GM23338 (cell line): ENCODE results near the gene ITPR3. TPM values are rescaled to one million over a fixed set of nuclear protein-coding genes. Genes with fewer than 3 reads are reported as not detected.

Source experiments
- ATAC-seq: fragments of 200-7000 bp; cut with Tn5 transposase; 3 replicates; pipeline ENCODE4 v1.9.1; 2020
- DNase-seq: peaks from one replicate; pipeline ENCODE4 v3.0.0-alpha.2; 2015; ENCODE audit warnings: low spot score
- H2AFZ ChIP-seq: fragments of 200-600 bp; sonication (generic); 2 replicates; pipeline ENCODE4 v1.8.0; 2016; ENCODE audit warnings: antibody characterized with exemption, mild to moderate bottlenecking, moderate library complexity
- H3F3A ChIP-seq: fragments of 200-600 bp; sonication (generic); replicated peaks from 2 replicates; pipeline ENCODE4 v1.8.0; 2017; ENCODE audit warnings: antibody characterized with exemption, mixed run types, low read depth
- H3K27ac ChIP-seq: fragments of 200-600 bp; sonication (generic); 2 replicates; pipeline ENCODE4 v1.6.1; 2016; ENCODE audit warnings: low read depth
- H3K27me3 ChIP-seq: fragments of 200-600 bp; sonication (generic); 2 replicates; pipeline ENCODE4 v1.8.0; 2016; ENCODE audit warnings: mild to moderate bottlenecking, mixed run types, moderate library complexity; ENCODE audit not compliant: insufficient read depth
- H3K36me3 ChIP-seq: fragments of 200-600 bp; sonication (generic); 2 replicates; pipeline ENCODE4 v1.8.0; 2016; ENCODE audit warnings: mild to moderate bottlenecking; ENCODE audit not compliant: insufficient read depth
- H3K4me1 ChIP-seq: fragments of 200-600 bp; sonication (generic); 2 replicates; pipeline ENCODE4 v1.8.0; 2016; ENCODE audit warnings: mild to moderate bottlenecking, moderate library complexity; ENCODE audit not compliant: insufficient read depth
- H3K4me2 ChIP-seq: fragments of 200-600 bp; sonication (generic); 2 replicates; pipeline ENCODE4 v1.7.1; 2017; ENCODE audit warnings: mixed run types
- H3K4me3 ChIP-seq: fragments of 200-600 bp; sonication (generic); 2 replicates; pipeline ENCODE4 v1.6.1; 2016; ENCODE audit warnings: mixed run types
- H3K79me2 ChIP-seq: fragments of 200-600 bp; sonication (generic); replicated peaks from 2 replicates; pipeline ENCODE4 v1.8.0; 2017; ENCODE audit warnings: mild to moderate bottlenecking; ENCODE audit not compliant: insufficient read depth
- H3K9me2 ChIP-seq: fragments of 200-600 bp; sonication (generic); 2 replicates; pipeline ENCODE4 v1.8.0; 2017; ENCODE audit not compliant: insufficient read depth
- H4K20me1 ChIP-seq: fragments of 200-600 bp; sonication (generic); replicated peaks from 2 replicates; pipeline ENCODE4 v1.8.0; 2017; ENCODE audit warnings: mild to moderate bottlenecking; ENCODE audit not compliant: insufficient read depth
- H3K27ac Mint-ChIP-seq: 2 replicates; pipeline ENCODE4 v1.8.0; 2020; ENCODE audit warnings: inconsistent platforms, mild to moderate bottlenecking, moderate library complexity, mixed read lengths
- H3K27me3 Mint-ChIP-seq: 3 replicates; pipeline ENCODE4 v1.8.0; 2022; ENCODE audit warnings: low read depth, mild to moderate bottlenecking, moderate library complexity, mixed read lengths, inconsistent platforms; ENCODE audit not compliant: insufficient read depth, poor library complexity
- H3K36me3 Mint-ChIP-seq: 3 replicates; pipeline ENCODE4 v1.8.0; 2021; ENCODE audit warnings: low read depth, mild to moderate bottlenecking, inconsistent platforms, moderate library complexity, mixed read lengths
- H3K4me1 Mint-ChIP-seq: 3 replicates; pipeline ENCODE4 v1.8.0; 2020; ENCODE audit warnings: mild to moderate bottlenecking, inconsistent platforms, mixed read lengths
- H3K4me3 Mint-ChIP-seq: 3 replicates; pipeline ENCODE4 v1.8.0; 2021; ENCODE audit warnings: moderate library complexity, mild to moderate bottlenecking, inconsistent platforms, mixed read lengths
- H3K9me3 Mint-ChIP-seq: 3 replicates; pipeline ENCODE4 v1.8.0; 2020; ENCODE audit warnings: moderate library complexity, mild to moderate bottlenecking, inconsistent platforms, mixed read lengths
- CREB1 ChIP-seq: fragments of 250-450 bp; sonication (Bioruptor Pico); IDR thresholded peaks from 2 replicates; pipeline ENCODE4 v1.5.0; 2020; ENCODE audit warnings: low read depth, mild to moderate bottlenecking, moderate library complexity
- EZH2 ChIP-seq: fragments of 200-600 bp; sonication (generic); IDR thresholded peaks from one replicate; pipeline ENCODE4 v1.8.0; 2017; ENCODE audit warnings: antibody characterized with exemption, mild to moderate bottlenecking, low read depth; ENCODE audit not compliant: unreplicated experiment
- EZH2phosphoT487 ChIP-seq: fragments of 200-600 bp; sonication (generic); IDR thresholded peaks from one replicate; pipeline ENCODE4 v1.8.1; 2018; ENCODE audit warnings: antibody characterized with exemption; ENCODE audit not compliant: unreplicated experiment
- JUNB ChIP-seq: IDR thresholded peaks from one replicate; pipeline ENCODE4 v1.6.1; 2016; ENCODE audit warnings: antibody characterized with exemption; ENCODE audit not compliant: unreplicated experiment
- NANOG ChIP-seq: IDR thresholded peaks from 2 replicates; pipeline ENCODE4 v1.6.1; 2016; ENCODE audit warnings: antibody characterized with exemption, borderline replicate concordance
- POLR2AphosphoS5 ChIP-seq: IDR thresholded peaks from 2 replicates; pipeline ENCODE4 v1.6.1; 2016; ENCODE audit warnings: antibody characterized with exemption, low read depth
- STAT1 ChIP-seq: IDR thresholded peaks from one replicate; pipeline ENCODE4 v1.6.1; 2016; ENCODE audit warnings: antibody characterized with exemption; ENCODE audit not compliant: unreplicated experiment
- ZNF114 ChIP-seq: fragments of 250-450 bp; sonication (Bioruptor Pico); IDR thresholded peaks from 2 replicates; pipeline ENCODE4 v1.5.0; 2020; ENCODE audit warnings: mild to moderate bottlenecking, moderate library complexity
- ZNF331 ChIP-seq: fragments of 250-450 bp; sonication (Bioruptor Pico); IDR thresholded peaks from 2 replicates; pipeline ENCODE4 v1.5.0; 2020; ENCODE audit warnings: low read depth, mild to moderate bottlenecking, moderate library complexity
- polyA plus RNA-seq: library from polyadenylated mRNA; unstranded; fragments of >200 nt; fragmentation: Nextera tagmentation; extraction: Ambion mirVana; gene quantifications from 2 replicates; pipeline ENCODE4 v1.2.1, GENCODE V29; 2016
- total RNA-seq: library from RNA; depleted of rRNA; stranded (reverse); fragments of >200 nt; shearing (Covaris generic); gene quantifications from 2 replicates; pipeline ENCODE4 v1.2.3, GENCODE V29; 2014
- TF ChIP-seq, protein P1 (sequence below): fragments of 250-450 bp; sonication (Bioruptor Pico); IDR thresholded peaks from 2 replicates; pipeline ENCODE4 v1.5.0; 2020; ENCODE audit warnings: mild to moderate bottlenecking, moderate library complexity
- TF ChIP-seq, protein P2 (sequence below): IDR thresholded peaks from one replicate; pipeline ENCODE4 v1.6.1; 2018; ENCODE audit warnings: antibody characterized with exemption; ENCODE audit not compliant: unreplicated experiment
- TF ChIP-seq, protein P3 (sequence below): IDR thresholded peaks from 2 replicates; pipeline ENCODE4 v1.6.1; 2016; ENCODE audit warnings: antibody characterized with exemption
- TF ChIP-seq, protein P4 (sequence below), 2 experiments: fragments of 200-600 bp in 1 of 2; sonication (generic) in 1 of 2; conservative IDR thresholded peaks; 2 replicates each; pipeline versions ENCODE4 v1.5.1 to v1.6.1; 2016 to 2017; ENCODE audit warnings: antibody characterized with exemption in 2 of 2, low read depth in 2 of 2, mild to moderate bottlenecking in 2 of 2, moderate library complexity in 1 of 2

ITPR3 gene
- total and polyA plus RNA-seq, 2 experiments from 2014 or later, result 7.3 to 31.9 TPM

DNA sequence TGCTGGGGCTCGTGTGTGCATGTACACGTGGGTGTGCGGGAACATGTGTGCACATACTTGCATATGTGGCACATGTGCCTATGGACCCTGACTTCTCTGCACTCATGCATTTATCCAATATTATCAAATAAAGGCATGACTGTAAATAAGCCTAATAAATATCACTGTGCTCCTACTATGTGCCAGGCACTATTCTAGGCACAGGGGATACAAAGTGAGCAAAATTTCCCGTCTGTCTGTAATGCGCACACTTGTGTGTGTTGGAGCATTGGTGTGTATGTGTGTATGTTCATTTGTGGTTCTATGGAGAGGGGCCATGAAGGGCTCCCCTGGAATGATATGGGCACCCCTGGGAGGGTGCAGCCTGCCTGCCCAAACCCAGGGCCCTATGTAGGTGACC lies 41.9 kb downstream of the ITPR3 start:
- H3K4me1 ChIP-seq, result no peaks in the 10 kb centered on the region
- TF ChIP-seq, protein P1, sequence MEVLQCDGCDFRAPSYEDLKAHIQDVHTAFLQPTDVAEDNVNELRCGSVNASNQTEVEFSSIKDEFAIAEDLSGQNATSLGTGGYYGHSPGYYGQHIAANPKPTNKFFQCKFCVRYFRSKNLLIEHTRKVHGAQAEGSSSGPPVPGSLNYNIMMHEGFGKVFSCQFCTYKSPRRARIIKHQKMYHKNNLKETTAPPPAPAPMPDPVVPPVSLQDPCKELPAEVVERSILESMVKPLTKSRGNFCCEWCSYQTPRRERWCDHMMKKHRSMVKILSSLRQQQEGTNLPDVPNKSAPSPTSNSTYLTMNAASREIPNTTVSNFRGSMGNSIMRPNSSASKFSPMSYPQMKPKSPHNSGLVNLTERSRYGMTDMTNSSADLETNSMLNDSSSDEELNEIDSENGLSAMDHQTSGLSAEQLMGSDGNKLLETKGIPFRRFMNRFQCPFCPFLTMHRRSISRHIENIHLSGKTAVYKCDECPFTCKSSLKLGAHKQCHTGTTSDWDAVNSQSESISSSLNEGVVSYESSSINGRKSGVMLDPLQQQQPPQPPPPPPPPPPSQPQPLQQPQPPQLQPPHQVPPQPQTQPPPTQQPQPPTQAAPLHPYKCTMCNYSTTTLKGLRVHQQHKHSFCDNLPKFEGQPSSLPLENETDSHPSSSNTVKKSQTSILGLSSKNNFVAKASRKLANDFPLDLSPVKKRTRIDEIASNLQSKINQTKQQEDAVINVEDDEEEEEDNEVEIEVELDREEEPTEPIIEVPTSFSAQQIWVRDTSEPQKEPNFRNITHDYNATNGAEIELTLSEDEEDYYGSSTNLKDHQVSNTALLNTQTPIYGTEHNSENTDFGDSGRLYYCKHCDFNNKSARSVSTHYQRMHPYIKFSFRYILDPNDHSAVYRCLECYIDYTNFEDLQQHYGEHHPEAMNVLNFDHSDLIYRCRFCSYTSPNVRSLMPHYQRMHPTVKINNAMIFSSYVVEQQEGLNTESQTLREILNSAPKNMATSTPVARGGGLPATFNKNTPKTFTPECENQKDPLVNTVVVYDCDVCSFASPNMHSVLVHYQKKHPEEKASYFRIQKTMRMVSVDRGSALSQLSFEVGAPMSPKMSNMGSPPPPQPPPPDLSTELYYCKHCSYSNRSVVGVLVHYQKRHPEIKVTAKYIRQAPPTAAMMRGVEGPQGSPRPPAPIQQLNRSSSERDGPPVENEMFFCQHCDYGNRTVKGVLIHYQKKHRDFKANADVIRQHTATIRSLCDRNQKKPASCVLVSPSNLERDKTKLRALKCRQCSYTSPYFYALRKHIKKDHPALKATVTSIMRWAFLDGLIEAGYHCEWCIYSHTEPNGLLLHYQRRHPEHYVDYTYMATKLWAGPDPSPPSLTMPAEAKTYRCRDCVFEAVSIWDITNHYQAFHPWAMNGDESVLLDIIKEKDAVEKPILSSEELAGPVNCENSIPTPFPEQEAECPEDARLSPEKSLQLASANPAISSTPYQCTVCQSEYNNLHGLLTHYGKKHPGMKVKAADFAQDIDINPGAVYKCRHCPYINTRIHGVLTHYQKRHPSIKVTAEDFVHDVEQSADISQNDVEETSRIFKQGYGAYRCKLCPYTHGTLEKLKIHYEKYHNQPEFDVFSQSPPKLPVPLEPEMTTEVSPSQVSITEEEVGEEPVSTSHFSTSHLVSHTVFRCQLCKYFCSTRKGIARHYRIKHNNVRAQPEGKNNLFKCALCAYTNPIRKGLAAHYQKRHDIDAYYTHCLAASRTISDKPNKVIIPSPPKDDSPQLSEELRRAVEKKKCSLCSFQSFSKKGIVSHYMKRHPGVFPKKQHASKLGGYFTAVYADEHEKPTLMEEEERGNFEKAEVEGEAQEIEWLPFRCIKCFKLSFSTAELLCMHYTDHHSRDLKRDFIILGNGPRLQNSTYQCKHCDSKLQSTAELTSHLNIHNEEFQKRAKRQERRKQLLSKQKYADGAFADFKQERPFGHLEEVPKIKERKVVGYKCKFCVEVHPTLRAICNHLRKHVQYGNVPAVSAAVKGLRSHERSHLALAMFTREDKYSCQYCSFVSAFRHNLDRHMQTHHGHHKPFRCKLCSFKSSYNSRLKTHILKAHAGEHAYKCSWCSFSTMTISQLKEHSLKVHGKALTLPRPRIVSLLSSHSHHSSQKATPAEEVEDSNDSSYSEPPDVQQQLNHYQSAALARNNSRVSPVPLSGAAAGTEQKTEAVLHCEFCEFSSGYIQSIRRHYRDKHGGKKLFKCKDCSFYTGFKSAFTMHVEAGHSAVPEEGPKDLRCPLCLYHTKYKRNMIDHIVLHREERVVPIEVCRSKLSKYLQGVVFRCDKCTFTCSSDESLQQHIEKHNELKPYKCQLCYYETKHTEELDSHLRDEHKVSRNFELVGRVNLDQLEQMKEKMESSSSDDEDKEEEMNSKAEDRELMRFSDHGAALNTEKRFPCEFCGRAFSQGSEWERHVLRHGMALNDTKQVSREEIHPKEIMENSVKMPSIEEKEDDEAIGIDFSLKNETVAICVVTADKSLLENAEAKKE, result no peak
- TF ChIP-seq NANOG (no peak), CREB1 (CRISPR knock-in tag) (no peak), ZNF114 (CRISPR knock-in tag) (no peak), POLR2AphosphoS5 (no peak), JUNB (no peak), ZNF331 (CRISPR knock-in tag) (no peak), STAT1 (no peak), EZH2 (no peak), EZH2phosphoT487 (no peak)
- TF ChIP-seq, protein P2, sequence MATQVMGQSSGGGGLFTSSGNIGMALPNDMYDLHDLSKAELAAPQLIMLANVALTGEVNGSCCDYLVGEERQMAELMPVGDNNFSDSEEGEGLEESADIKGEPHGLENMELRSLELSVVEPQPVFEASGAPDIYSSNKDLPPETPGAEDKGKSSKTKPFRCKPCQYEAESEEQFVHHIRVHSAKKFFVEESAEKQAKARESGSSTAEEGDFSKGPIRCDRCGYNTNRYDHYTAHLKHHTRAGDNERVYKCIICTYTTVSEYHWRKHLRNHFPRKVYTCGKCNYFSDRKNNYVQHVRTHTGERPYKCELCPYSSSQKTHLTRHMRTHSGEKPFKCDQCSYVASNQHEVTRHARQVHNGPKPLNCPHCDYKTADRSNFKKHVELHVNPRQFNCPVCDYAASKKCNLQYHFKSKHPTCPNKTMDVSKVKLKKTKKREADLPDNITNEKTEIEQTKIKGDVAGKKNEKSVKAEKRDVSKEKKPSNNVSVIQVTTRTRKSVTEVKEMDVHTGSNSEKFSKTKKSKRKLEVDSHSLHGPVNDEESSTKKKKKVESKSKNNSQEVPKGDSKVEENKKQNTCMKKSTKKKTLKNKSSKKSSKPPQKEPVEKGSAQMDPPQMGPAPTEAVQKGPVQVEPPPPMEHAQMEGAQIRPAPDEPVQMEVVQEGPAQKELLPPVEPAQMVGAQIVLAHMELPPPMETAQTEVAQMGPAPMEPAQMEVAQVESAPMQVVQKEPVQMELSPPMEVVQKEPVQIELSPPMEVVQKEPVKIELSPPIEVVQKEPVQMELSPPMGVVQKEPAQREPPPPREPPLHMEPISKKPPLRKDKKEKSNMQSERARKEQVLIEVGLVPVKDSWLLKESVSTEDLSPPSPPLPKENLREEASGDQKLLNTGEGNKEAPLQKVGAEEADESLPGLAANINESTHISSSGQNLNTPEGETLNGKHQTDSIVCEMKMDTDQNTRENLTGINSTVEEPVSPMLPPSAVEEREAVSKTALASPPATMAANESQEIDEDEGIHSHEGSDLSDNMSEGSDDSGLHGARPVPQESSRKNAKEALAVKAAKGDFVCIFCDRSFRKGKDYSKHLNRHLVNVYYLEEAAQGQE, result no peak
- TF ChIP-seq, protein P3, sequence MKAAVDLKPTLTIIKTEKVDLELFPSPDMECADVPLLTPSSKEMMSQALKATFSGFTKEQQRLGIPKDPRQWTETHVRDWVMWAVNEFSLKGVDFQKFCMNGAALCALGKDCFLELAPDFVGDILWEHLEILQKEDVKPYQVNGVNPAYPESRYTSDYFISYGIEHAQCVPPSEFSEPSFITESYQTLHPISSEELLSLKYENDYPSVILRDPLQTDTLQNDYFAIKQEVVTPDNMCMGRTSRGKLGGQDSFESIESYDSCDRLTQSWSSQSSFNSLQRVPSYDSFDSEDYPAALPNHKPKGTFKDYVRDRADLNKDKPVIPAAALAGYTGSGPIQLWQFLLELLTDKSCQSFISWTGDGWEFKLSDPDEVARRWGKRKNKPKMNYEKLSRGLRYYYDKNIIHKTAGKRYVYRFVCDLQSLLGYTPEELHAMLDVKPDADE, result no peak
- TF ChIP-seq, protein P4, sequence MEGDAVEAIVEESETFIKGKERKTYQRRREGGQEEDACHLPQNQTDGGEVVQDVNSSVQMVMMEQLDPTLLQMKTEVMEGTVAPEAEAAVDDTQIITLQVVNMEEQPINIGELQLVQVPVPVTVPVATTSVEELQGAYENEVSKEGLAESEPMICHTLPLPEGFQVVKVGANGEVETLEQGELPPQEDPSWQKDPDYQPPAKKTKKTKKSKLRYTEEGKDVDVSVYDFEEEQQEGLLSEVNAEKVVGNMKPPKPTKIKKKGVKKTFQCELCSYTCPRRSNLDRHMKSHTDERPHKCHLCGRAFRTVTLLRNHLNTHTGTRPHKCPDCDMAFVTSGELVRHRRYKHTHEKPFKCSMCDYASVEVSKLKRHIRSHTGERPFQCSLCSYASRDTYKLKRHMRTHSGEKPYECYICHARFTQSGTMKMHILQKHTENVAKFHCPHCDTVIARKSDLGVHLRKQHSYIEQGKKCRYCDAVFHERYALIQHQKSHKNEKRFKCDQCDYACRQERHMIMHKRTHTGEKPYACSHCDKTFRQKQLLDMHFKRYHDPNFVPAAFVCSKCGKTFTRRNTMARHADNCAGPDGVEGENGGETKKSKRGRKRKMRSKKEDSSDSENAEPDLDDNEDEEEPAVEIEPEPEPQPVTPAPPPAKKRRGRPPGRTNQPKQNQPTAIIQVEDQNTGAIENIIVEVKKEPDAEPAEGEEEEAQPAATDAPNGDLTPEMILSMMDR (conservative IDR thresholded peaks at IDR 0.05; ENCODE audit: low read depth in 2 of 2), result no peak
- no peaks in the 10 kb centered on the region for H3F3A ChIP-seq
- Mint-ChIP-seq H3K27ac (no peak overlapping the region), H3K9me3 (no peaks in the 10 kb centered on the region), H3K27me3 (peaks cover 7% of the 10 kb centered on the region), H3K4me3 (no peak overlapping the region), H3K36me3 (peaks cover 10% of the 10 kb centered on the region), H3K4me1 (peaks cover 5% of the 10 kb centered on the region; the same call in 2 of the 3 replicates)
- no peaks in the 10 kb centered on the region for H3K79me2 ChIP-seq
- no peak overlapping the region for H3K4me2 ChIP-seq
- no peak overlapping the region for H3K4me3 ChIP-seq
- no peaks in the 10 kb centered on the region; the same call in 1 of the 2 replicates for H3K36me3 ChIP-seq
- H4K20me1 ChIP-seq, result no peaks in the 10 kb centered on the region
- H2AFZ ChIP-seq, result no peak overlapping the region
- H3K9me2 ChIP-seq, result no peaks in the 10 kb centered on the region
- no peaks in the 10 kb centered on the region for H3K27me3 ChIP-seq
- no peak for ATAC-seq
- H3K27ac ChIP-seq, result no peak overlapping the region
- no peak for DNase-seq
